ENCODE data around the gene LY6G5B.
A peak's percentile ranks its signal among the peaks of the same experiment; 100 is the strongest.

The LY6G5B gene

GRCh38 chr6:31639449-31639861 lies 30.3 kb upstream of the LY6G5B start:
- DNase-seq: no peak
- intact Hi-C loops (cut with DNase I): no loop called here

GRCh38 chr6:31640612-31641011 lies 29.2 kb upstream of the LY6G5B start:
- intact Hi-C loops (cut with DNase I): no loop called here
- peak in 1 of 10 donors; percentile 28 for DNase-seq

GRCh38 chr6:31641370-31641769 lies 28.4 kb upstream of the LY6G5B start:
- intact Hi-C loops (cut with DNase I): no loop called here
- no peak for DNase-seq

- no peak for DNase-seq
- intact Hi-C loops (cut with DNase I): no loop called here
Measured at GRCh38 chr6:31642798-31643570, 26.8 kb upstream of the LY6G5B start.

GRCh38 chr6:31643818-31644454 lies 25.8 kb upstream of the LY6G5B start:
- DNase-seq: peak in 1 of 10 donors; percentile 54
- intact Hi-C loops (cut with DNase I): no loop called here

GRCh38 chr6:31645325-31645724 lies 24.5 kb upstream of the LY6G5B start:
- intact Hi-C loops (cut with DNase I): no loop called here
- peak in 1 of 10 donors; percentile 55 for DNase-seq

- intact Hi-C loops (cut with DNase I): loop anchor here (1.0 kb wide), 1 partner anchor 31 kb away; the partner anchor contains the start of gene PRRC2A
- DNase-seq: no peak
Measured at GRCh38 chr6:31651602-31652191, 18.1 kb upstream of the LY6G5B start.

GRCh38 chr6:31652925-31653724 lies 16.7 kb upstream of the LY6G5B start:
- DNase-seq: peak; percentile 74 to 96 (median 82)
- intact Hi-C loops (cut with DNase I): loop anchor here (1.0 kb wide), 1 partner anchor 33 kb away; the partner anchor contains the start of gene PRRC2A

- intact Hi-C loops (cut with DNase I): no loop called here
- no peak for DNase-seq
Measured at GRCh38 chr6:31654574-31655348, 15.0 kb upstream of the LY6G5B start.

- DNase-seq: no peak
- intact Hi-C loops (cut with DNase I): no loop called here
Measured at GRCh38 chr6:31655349-31656237, 14.2 kb upstream of the LY6G5B start, which contains the start of gene APOM. Gene APOM, plus strand, starts transcription at chr6:31655894. Its CDS starts 73 bp downstream, at chr6:31655967.

- DNase-seq: no peak
- intact Hi-C loops (cut with DNase I): no loop called here
Measured at GRCh38 chr6:31657406-31658157, 12.2 kb upstream of the LY6G5B start.

GRCh38 chr6:31658158-31658688 lies 11.6 kb upstream of the LY6G5B start:
- peak in 2 of 10 donors; percentile 24 to 42 for DNase-seq
- intact Hi-C loops (cut with DNase I): no loop called here

GRCh38 chr6:31658983-31659648 lies 10.7 kb upstream of the LY6G5B start:
- intact Hi-C loops (cut with DNase I): no loop called here
- DNase-seq: peak in 2 of 10 donors; percentile 8 to 67

- DNase-seq: peak in 1 of 10 donors; percentile 70
- intact Hi-C loops (cut with DNase I): loop anchor here (5.0 kb wide), 1 partner anchor 118 kb away; the partner anchor contains the start of gene DDX39B
Measured at GRCh38 chr6:31659649-31660380, 10.0 kb upstream of the LY6G5B start.

GRCh38 chr6:31660381-31661261 lies 9.2 kb upstream of the LY6G5B start, which contains the start of gene C6orf47:
Gene C6orf47, minus strand, starts transcription at chr6:31660778. Its CDS starts 831 bp downstream, at chr6:31659947.
- DNase-seq: peak; percentile 66 to 98 (median 84)
- intact Hi-C loops (cut with DNase I): loop anchor here (5.0 kb wide), 1 partner anchor 118 kb away; the partner anchor contains the start of gene DDX39B
